ENCODE results near the gene STMND1. TPM values are rescaled to one million over a fixed set of nuclear protein-coding genes. Genes with fewer than 3 reads are reported as not detected.

STMND1 gene
- 0.24 TPM in 1 of 2 replicates, not detected in the other for total RNA-seq

DNA sequence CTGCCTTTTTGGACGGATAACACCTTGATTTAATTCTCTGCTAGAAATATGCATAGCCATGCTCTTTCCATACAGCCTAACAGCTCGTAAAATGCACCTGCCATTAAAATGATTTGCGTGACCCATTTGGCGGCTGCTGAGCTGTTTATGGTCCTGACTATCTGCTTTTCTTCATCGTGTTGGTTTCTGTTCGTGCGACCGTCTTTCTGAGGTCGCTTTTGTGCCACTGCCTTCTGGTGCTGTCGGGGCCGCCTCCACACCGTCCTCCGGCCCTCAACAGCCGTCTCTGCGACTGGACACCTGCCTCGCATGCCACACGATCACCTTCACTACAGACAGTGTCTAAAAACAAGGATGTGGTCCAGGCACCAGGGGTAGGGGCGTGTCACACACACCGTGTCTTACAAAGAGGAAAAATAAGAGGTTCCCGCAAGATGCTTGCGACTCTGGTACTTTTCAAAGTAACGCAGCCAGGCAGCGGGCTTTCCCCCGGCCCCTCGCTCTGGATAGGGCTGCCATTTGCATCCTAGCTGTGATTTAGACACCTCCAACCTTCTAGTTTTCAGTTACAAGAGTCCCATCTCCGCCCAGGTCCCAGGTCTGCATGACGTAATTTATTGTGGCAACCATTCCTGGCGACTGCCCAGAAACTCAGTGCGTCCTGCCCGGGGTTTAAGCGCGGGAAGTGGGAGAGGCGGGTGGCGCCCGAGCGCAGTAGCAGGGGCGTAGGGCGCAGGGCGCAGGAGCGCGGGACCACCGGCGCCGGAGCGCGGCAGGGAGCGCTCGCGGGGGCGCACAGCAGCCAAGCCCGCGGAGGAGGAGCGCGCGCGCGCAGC, at the start of gene STMND1:
Gene STMND1 (plus strand): TSS at position 629 of the 836 bp plus-strand sequence. CDS start 208 bp downstream, outside the sequence.

Other genes with a start within 250 kb of the STMND1 start
- under 0.01 and 0.96 TPM in 2 replicates for gene RBM24, start 179.3 kb downstream of the STMND1 start, total RNA-seq